NCI-H1048 (cell line): ENCODE data around the gene MTX1.
"Not testable (repeated sequence)": the region's sequence is repeated elsewhere in the genome, so short reads cannot be mapped to it uniquely, and the experiment has no call there.

Source experiments
- DNase-seq: peaks from one replicate; lab custom pipeline; 2025; lab: John Stamatoyannopoulos, UW

MTX1 gene

DNA sequence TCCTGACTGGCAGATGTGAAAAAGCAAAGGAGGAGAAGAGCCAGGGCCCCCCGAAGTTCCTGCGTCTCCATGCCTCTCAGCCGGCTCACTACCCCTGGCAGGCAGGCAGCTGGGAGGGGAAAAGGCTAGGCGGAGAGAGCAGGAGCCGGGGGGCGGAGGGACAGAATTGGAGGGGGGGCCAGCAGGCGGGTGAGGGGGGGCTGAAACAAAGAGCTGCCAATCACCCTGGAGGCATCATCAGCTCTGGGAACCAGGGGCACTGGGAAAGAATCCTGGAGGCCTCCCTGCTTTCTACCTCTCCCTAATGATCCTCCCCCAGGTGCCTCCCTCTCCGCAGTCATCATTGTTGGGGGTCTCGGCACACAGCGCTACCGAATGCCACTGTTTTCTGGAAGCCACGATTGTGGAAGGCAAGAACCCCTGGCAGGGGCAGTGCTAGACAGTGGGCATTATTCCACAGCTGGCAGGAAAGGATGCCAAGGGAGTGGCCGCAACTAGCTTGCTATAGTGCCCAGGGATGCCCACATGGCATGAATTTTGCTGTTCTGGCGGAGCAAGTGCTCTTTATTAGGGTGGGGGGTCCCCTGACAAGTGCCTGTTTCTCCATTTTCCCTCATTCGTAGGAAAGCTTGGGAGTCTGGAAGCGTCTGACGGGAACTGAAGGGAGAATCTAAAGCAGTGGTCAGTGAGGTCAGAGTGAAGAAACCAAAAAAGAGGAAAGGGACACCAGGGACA lies 522 bp upstream of the MTX1 start, which contains the start of gene THBS3:
THBS3 (minus strand) TSS at position 92 of the 735 bp plus-strand sequence; CDS start at position 71, 21 bp downstream.
- no peak for DNase-seq

DNA sequence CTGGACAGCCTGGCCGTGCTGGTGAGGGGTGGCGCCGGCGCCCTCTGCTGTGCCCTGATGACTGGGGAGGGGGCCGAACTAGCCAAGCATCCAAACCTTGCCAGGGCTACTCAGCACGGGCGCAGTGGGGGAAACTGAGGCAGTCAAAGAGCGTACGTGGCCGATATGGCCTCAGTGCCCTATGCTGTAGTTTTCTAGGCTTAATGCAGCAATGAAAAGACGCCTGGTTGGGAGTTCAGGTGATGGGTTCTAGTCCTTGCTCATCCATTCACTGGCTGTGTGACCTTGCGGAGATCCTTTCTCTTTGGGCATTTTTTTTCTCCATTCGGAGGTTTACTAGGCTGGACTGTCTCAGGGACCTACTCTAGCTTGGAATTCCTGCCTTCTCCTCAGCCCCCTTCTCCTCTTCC lies 822 bp downstream of the MTX1 start:
- DNase-seq, result no peak

DNA sequence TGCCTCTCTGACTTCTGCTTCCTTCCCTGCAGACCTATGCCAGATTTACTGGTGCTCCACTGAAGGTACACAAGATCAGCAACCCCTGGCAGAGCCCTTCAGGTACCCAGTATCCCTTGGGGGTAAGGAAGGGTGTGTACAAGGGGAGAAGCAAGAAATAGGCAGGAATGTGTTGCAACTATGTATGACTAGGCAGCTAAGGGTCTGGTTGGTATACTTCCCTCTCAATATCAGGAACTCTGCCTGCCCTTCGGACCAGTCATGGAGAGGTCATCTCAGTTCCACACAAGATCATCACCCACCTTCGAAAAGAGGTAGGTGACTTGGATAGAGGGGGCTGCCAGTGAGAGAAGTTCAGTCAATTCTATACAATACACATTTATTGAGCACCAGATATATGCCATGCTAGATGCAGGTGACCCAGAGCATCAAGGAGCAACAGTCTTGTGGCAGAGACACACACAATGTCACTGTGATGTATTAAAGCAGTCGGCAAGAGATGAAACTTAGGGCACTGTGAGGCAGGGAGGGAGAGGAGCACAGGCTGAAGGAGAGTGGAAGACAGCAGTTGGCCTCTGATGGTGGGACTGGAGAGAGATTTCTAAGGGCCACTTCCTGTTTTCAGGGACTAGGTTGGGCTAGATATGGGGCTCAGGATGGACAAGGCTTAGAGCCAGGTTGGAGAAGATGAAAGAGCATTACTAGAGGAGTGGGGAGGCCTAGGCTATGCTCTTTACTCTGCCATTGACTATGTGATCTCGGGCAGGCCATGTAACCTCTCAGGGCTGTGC lies 2.0 kb downstream of the MTX1 start:
- DNase-seq, result no peak

DNA sequence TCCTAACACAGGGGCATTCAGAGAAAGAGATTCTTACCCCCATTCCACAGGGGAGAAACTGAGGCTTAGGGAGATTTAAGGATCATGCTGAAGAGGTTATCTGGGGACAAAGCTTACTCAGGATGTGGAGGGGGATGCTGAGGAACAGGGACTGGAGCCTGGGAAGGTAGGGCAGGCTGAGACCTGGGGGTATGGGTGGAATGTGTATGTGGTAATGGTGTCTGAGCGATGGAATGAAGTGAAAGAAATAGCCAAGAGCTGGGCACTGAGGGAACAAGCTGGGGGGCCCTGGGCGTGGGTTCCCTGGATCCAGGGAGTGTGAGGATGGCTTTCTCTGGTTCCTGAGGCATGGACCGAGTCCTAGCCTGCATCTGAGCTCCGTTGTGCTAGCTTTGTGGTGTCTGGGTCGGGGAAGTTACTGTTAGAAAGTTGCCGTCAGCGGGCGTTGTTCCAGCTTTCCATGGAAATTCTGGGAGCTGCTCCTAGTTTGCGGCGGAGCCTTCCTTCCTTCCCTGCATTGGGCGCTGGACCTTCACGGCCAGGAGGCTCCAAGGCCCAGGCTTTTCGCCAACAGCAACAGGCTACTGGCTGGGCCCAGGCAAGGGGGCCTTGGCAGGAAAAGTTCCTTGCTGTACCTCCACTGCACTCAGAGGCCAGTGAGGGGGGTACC lies 3.0 kb downstream of the MTX1 start:
- DNase-seq, result not testable (repeated sequence)

DNA sequence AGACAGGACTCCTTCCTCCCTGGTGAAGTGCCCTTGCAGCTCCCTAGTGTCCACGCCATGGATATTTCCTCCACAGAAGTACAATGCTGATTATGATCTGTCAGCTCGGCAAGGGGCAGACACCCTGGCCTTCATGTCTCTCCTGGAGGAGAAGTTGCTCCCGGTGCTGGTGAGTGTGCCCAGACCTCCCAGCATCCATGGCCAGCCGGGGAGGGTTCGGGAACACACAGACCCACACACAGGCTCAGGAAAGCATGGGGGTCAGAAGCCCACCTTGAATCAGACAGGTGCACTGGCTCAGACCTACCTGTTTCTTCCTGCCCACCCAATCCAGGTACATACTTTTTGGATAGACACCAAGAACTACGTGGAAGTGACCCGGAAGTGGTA lies 3.6 kb downstream of the MTX1 start:
- not testable (repeated sequence) for DNase-seq

DNA sequence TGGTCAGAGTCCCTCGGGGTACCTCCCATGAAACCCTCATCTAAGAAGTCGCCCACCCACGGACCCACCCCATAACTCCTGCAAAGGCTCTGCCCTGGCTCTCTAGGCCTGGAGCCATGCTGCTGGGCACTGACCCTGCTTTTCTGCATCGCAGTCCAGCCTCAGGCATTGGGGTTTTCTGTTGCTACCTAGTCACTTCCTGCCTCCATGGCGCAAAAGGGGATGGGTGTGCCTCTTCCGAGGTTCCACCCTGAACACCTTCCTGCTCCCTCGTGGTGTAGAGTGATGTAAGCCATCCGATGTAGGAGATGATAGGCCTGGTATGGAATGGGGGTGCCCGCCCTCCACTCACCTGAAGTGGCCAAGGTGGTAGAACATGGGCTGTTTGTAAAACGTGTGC lies 6.2 kb downstream of the MTX1 start:
- not testable (repeated sequence) for DNase-seq

DNA sequence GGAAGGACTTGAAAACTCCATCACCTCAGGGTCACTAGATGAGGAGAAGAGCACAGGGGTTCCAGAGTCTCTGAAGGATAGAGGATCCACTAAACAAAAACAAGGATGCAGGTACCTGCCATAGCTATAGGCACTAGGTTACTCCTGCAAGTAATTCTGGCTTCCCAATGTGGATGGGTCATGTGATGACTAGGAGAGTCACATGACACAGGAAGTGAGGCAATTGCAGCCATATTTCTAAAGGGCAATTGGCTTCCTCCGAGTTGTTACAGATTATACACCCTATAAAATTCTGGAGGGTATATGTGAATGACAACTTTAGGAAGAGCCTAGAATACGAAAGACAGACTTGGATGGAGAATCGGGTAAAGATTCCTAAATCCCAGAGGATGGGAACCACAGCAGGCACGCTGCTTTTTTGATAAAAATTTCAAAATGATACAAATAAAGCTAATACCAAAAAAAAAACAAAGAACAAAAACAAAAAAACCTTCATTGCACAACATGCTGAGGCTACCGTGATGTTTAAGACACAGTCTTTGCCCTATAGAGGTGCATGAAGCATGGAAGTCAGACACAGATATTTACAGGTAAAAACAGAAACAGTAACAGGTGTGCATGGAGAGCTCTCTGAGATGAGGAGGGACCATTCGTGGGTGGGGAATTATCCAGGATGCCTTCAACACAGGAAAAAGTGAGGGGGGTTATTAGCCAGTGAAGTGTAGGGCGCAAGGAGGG lies 10.5 kb downstream of the MTX1 start:
- DNase-seq, result peak; percentile 34

DNA sequence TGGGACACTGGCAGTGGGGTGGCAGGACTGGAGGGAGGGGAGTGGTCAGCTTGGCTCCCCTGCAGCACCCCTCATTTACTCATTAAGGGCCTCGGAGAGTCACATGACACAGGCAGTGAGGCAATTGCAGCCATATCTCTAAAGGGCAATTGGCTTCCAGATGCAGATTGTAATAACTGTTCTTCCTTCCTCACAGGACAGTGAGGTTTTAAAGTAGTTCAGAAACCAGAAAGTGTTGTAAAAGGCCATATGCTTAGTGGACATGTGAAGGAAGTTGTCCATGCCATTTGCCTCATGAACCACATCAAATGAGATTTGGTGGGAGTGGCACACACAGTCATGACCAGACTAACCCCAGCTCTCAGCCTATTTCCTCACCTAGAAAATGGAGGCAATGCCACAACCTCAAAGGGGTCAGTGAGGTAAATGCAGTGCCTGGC lies 11.1 kb downstream of the MTX1 start:
- DNase-seq, result no peak

DNA sequence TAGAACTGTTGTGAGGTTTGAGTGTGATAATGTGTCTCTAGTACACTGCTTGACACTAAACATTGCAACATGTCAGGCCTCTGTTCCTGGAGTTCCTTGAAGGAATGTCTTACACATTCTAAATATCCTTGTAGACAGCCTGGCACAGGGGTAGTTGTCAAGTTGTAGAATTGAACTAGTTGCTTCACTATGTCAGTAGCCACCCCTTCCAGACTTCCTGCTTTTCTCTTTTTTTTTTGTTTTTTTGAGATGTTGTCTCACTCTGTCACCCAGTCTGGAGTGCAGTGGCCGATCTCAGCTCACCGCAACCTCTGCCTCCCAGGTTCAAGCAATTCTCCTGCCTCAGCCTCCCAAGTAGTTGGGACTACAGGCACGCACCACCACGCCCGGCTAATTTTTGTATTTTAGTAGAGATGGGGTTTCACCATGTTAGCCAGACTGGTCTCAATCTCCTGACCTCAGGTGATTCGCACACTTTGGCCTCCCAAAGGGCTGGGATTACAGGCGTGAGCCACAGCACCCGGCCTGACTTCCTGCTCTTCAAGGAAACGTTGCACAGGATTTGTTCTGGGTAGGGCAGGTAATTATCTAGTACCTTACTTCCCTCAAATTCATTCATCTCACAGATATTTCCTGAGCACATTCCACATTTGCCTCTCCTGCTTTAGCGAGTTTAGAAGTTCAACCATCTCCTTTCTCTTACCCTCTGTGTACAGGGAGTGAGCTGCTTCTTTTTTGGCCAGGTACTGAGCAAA lies 11.9 kb downstream of the MTX1 start:
- DNase-seq, result not testable (repeated sequence)

DNA sequence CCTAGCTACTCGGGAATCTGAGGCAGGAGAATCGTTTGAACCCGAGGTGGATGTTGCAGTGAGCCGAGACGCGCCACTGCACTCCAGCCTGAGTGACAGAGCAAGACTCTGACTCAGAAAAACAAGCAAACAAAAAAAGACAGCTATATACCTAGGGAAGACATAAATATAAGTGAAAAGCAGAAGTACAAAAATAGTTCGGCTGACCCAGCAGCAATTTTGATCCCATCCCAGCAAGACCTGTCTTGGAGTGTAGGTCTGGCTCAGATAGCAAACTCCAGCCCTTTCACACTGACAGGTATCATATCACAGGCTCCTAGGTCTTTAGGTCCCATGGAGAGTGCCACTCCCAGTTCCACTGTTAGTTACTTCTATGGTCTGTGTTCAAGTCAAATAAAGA lies 14.6 kb downstream of the MTX1 start:
- no peak for DNase-seq

DNA sequence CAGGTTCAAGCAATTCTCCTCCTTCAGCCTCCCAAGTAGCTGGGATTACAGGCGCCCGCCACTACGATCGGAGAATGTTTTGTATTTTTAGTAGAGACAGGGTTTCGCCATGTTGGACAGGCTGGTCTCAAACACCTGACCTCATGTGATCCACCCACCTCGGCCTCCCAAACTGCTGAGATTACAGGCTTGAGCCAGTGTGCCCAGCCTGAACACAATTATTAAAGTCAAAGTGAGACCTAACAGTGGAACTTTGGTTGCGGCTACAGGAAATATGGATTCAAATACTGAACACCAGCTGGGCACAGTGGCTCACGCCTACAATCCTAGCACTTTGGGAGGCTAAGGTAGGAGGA lies 16.9 kb downstream of the MTX1 start:
- DNase-seq, result not testable (repeated sequence)

DNA sequence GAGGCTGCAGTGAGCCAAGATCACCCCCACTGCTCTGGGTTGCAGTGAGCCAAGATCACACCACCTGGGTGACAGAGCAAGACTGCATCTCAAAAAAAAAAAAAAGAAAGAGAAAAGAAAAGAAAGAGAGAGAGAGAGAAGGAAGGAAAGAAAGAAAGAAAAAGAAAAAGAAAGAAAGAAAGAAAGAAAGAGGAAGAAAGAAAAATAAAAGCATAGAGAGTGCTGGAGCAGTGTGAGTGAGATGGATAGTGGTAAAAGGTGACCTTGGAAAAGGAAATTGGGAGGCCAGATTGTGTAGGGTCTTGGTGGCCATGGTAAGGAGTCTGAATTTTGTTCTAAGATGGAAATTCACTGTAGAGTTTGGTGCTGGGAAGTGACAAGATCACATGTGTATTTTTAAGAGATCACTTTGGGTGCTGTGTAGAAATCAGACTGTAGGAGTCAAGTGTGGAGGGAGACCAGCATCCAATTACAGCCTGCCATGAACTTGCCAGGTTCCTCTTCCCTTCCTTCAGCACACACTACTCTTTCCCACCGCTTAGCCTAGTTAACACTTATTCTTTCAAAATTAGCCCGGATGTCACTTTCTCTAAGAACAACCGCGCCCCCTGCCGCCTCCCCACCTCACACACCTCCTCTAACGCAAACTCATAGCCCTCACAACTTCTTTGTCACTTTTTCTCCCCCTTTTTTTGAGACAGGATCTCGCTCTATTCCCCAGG lies 17.9 kb downstream of the MTX1 start:
- DNase-seq, result peak; percentile 33

DNA sequence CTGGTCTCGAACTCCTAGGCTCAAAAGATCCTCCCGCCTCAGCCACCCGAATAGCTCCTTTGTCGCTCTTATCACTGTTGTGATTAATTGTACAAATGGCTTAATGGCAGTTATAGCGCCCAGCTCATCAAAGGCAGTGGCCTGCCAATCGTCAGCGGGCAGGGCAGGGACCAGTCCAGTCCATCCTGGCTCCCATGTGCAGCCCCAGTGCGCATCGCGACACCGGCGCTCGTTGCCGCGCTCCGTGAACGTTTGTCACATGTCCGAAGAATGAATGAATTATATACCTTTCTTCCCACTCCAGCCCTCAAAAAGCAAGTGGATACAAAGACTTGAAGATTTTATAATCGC lies 18.4 kb downstream of the MTX1 start:
- no peak for DNase-seq

DNA sequence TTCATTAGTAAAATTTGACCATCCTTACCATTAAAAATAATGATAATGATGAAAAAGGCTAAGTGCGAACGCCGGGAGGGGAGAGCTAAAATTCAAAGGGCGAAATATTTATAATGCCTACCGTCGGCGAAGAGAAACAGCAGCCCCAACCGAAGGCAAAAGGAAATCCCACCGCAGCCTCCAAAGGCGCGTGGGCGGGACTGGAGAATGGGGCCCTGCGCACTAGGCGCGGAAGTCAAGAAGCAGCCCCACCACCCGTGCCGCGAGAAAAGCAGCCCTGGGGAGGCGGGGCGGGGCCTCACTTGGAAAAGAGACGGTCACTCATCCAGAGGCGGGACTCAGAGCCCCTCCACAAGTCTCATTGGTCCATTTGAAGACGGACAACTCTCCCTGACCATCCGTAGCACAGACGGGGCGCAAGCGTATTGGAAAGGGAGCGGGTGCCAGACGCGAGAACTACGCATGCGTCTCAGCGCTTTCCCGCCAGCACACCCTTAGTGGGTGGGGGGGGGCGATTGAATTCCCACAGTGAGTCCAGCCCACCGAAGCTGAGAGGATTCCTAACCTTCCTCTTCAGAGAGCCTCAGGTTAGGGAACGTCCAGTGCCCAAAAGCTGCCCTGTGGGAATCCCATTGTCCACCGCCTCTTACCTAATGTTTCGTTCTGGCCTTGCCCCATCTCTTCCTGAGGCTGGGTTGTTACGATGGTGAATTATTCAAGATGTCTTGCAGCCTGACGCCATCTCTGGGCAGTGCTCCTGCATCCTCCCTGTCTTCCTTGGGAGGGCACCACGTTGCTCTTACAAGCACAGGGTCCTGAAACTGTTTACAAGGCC lies 19.0 kb downstream of the MTX1 start:
- DNase-seq, result peak; percentile 100

DNA sequence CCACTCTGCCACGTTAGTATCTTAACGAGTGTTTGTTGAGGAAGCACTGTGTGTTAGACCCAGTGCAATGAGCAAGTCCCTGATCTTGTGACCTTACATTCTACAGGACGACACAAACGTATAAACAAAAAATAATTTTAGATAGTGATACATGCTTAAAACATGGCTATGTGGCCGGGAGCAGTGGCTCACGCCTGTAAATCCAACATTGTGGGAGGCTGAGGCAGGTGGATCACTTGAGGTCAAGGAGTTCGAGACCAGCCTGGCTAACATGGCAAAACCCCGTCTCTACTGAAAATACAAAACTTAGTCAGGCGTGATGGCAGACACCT lies 19.6 kb downstream of the MTX1 start:
- DNase-seq, result no peak

DNA sequence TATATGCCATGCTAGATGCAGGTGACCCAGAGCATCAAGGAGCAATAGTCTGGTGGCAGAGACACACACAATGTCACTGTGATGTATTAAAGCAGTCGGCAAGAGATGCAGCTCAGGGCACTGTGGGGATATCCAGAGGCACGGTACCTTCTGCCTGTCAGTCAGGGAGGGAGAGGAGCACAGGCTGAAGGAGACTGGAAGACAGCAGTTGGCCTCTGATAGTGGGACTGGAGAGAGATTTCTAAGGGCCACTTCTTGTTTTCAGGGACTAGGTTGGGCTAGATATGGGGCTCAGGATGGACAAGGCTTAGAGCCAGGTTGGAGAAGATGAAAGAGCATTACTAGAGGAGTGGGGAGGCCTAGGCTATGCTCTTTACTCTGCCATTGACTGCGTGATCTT lies 22.8 kb downstream of the MTX1 start:
- not testable (repeated sequence) for DNase-seq

DNA sequence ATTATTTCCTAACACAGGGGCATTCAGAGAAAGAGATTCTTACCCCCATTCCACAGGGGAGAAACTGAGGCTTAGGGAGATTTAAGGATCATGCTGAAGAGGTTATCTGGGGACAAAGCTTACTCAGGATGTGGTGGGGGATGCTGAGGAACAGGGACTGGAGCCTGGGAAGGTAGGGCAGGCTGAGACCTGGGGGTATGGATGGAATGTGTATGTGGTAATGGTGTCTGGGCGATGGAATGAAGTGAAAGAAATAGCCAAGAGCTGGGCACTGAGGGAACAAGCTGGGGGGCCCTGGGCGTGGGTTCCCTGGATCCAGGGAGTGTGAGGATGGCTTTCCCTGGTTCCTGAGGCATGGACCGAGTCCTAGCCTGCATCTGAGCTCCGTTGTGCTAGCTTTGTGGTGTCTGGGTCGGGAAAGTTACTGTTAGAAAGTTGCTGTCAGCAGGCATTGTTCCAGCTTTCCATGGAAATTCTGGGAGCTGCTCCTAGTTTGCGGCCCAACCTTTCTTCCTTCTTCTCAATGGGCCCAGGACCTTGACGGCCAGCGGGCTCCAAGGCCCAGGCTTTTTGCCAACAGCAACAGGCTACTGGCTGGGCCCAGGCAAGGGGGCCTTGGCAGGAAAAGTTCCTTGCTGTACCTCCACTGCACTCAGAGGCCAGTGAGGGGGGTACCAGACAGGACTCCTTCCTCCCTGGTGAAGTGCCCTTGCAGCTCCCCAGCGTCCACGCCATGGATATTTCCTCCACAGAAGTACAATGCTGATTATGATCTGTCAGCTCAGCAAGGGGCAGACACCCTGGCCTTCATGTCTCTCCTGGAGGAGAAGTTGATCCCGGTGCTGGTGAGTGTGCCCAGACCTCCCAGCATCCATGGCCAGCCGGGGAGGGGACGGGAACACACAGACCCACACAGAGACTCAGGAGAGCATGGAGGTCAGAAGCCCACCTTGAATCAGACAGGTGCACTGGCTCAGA lies 23.8 kb downstream of the MTX1 start:
- not testable (repeated sequence) for DNase-seq

DNA sequence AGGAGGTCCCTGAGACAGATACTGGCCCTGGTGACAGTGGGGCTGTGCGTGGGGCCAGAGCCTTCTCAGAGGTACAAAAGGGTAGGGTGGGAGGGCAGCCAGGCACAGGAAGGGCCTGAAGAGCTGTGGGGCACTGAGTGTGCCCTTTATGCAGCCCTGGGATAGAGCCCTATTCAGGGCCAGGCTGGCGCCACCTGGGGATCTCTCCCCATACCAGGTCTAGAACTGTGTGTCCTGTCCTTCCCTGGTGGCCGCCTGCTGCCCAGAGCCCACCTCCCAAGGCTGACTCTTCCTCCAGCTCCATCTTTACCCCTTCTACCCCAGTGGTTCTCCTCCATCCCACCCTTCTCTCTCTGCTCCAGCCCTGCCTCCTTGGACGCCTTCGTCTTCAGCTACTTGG lies 25.0 kb downstream of the MTX1 start:
- DNase-seq, result not testable (repeated sequence)

DNA sequence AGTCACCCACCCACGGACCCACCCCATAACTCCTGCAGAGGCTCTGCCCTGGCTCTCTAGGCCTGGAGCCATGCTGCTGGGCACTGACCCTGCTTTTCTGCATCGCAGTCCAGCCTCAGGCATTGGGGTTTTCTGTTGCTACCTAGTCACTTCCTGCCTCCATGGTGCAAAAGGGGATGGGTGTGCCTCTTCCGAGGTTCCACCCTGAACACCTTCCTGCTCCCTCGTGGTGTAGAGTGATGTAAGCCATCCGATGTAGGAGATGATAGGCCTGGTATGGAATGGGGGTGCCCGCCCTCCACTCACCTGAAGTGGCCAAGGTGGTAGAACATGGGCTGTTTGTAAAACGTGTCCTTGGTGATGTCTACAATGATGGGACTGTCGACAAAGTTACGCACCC lies 26.9 kb downstream of the MTX1 start:
- not testable (repeated sequence) for DNase-seq
